Activated CD8-positive, alpha-beta memory T cell treated with anti-CD3 and anti-CD28 coated beads, Interleukin-2, amount 50 U/mL, for 24 hours (primary cell): ENCODE results near the gene OR1K1.
"Not testable (repeated sequence)": the region's sequence is repeated elsewhere in the genome, so short reads cannot be mapped to it uniquely, and the experiment has no call there.

Source experiments
- DNase-seq: peaks from one replicate; pipeline ENCODE4 v3.0.0-alpha.2; 2020; ENCODE audit errors: extremely low read depth

The OR1K1 gene

DNA sequence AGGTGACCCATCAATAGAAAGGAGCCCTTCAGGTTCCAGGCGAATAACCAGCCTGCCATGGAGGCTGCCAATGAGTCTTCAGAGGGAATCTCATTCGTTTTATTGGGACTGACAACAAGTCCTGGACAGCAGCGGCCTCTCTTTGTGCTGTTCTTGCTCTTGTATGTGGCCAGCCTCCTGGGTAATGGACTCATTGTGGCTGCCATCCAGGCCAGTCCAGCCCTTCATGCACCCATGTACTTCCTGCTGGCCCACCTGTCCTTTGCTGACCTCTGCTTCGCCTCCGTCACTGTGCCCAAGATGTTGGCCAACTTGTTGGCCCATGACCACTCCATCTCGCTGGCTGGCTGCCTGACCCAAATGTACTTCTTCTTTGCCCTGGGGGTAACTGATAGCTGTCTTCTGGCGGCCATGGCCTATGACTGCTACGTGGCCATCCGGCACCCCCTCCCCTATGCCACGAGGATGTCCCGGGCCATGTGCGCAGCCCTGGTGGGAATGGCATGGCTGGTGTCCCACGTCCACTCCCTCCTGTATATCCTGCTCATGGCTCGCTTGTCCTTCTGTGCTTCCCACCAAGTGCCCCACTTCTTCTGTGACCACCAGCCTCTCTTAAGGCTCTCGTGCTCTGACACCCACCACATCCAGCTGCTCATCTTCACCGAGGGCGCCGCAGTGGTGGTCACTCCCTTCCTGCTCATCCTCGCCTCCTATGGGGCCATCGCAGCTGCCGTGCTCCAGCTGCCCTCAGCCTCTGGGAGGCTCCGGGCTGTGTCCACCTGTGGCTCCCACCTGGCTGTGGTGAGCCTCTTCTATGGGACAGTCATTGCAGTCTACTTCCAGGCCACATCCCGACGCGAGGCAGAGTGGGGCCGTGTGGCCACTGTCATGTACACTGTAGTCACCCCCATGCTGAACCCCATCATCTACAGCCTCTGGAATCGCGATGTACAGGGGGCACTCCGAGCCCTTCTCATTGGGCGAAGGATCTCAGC is at the start of gene OR1K1:
Gene OR1K1 (plus strand): TSS at position 58 of the 995 bp plus-strand sequence. CDS start 0 bp downstream, at position 58.
- no peak for DNase-seq

DNA sequence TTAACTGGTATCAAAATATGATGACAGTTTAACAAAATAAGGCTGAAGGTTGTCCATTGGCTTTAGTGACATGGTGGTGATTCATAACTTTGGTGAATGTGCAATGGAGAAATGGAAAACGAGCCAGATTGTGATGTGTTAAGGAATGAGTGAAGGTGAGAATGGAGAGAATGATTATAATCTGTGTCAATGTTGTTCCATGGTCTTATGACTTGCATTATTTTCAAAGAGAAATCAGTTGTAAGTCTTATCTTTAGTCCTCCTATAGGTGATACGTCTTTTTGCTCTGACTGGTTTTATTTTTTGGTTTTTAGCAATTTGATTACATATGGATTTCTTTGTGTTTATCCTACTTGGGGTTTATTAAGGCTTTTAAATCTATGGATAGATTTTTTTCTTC is 45.1 kb upstream of the OR1K1 start:
- DNase-seq: no peak

DNA sequence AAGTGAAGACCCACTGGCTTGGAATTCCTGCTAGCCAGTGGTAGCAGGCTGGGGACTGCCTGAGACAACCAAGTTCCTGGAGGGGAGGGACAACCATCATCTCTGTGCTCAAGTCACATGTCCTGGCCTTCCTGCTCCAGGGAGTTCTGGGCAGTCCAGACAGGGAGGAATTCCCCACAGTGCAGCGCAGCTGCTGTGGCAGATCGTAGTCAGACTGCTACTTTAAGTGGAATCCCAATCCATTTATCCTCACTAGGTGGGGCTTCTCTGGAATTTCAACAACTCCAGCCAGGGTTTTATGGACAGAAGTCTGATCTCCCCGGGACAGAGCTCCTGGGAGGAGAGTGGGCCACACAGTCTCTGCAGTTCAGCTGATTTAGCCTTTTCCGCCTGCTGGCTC is 32.1 kb upstream of the OR1K1 start:
- no peak for DNase-seq

GRCh38 chr9:122777052-122777451 is 22.9 kb upstream of the OR1K1 start:
- DNase-seq: no peak

DNA sequence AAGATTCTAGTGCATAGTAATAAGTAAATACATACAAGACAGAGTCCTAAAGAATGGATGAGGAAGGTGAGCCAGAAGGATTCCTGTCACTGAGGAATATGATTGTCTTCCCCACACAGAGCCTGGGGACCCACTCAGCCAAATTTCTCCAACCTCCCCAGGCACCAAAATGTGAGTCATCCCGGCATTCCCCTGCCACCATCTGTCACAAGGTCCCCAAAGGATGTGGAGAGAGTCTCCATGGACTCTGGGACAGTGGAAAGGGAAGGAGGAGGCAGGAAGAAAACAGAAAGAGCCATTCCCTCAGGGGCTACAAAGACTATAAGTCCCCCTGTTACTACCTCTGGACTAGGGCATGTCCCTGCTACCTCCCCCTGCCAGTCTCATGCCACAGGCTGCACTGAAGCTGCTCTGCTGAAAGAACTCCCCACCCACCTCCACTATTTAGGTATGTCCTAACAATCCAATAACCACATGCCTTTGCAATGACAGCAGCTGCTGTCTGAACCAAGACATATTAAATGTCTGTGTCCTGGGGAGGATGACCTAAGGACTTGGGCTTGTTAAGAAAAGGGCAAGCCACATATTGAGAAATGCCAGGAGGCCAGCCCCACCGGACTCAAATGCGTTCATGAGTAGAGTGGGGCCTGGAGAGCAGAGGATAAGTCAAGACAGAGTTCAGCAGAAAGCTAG is 21.8 kb upstream of the OR1K1 start:
- DNase-seq: no peak

DNA sequence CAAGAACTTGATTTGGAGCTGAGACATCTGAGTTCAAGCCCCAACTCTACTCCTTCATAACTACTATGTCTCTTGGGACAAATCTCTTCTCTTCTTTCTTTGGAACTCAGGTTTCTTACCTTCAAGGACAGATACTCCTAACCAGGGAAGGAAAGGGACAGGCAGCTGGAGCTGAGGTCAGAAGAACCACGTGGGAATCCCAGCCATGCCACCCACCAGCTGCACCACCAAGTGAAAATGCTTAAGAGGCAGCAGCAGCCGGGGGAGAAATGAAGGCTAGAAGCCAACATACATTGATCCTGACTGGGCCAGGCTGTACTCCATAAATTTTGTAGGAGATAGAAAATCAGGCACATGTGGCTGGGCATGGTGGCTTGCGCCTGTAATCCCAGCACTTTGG is 20.7 kb upstream of the OR1K1 start:
- no peak for DNase-seq

DNA sequence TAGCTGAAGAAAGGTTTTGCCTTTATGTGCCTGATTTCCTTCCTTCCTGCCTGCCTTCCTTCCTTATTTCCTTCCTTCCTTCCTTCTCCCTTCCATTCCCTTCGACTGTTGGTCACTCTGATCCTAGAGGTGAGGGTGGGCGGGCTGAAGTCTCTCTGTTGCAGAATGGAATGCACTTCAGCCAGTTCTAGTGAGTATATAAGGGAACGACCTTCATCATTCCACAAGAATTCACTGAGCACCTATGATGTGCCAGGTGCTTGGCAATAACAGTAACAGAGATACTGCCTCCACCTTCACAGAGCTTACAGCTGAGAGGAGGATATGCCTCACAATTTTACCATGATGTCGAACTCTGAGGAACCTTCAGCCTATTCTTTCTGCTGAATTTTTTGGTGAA is 19.9 kb upstream of the OR1K1 start:
- no peak for DNase-seq

DNA sequence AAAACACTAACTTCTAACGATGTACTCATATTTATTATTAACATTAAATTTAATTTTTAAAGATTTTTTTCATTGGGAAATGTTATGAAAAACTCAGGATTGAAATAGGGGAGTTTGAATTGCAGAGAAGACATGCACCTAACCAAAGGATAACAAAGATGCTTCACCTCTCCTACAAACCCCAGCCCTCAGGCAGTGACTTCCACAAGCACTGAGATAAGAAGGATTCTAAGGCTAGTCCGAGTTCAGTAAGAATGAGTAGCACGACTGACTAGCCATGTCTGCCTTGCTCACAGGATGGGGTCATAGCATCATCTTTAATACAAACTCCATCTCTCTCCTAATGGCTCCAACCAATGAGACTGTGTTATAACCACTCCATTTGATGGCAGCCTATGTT is 18.3 kb upstream of the OR1K1 start:
- DNase-seq: no peak

DNA sequence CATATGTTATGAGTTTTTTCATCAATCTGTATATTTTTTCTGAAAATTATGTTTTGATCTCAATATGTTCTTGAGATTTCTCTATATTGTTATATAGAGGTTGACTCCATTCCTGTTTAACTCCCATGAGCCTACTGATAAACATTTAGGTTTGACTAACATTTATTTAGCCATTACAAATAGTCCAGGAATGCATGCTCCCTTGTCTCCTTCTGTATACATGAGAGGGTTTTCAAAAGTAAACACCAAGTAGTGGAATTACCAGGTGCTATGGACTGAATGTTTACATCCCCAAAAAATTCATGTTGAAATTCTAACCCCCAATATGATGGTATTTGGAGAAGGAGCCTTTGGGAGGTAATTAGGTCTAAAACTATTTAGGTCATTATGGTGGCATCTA is 14.7 kb upstream of the OR1K1 start:
- no peak for DNase-seq

DNA sequence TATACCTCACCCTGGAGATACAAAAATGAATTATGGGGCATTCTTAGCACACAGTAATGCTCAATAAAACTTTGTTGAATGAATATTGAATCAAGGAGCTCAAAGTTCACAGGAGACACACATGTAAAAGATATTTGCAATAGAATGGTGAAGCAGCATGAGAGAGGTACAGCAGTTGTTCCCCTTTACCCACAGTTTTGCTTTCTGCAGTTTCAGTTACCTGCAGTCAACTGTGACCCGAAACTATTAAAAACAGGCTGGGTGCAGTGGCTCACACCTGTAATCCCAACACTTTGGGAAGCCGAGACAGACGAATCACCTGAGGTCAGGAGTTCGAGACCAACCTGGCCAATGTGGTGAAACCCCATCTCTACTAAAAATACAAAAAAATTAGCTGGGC is 13.6 kb upstream of the OR1K1 start:
- DNase-seq: no peak

DNA sequence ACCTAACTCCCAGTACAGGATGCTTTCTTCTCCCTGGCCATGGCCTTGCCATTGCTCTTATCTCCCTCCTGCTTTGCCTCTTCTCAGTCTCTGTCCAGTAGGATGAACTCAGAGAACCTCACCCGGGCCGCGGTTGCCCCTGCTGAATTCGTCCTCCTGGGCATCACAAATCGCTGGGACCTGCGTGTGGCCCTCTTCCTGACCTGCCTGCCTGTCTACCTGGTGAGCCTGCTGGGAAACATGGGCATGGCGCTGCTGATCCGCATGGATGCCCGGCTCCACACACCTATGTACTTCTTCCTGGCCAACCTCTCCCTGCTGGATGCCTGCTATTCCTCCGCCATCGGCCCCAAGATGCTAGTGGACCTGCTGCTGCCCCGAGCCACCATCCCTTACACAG is 11.1 kb upstream of the OR1K1 start, which contains the start of gene OR5C1:
Gene OR5C1 (plus strand): TSS at position 103 of the 400 bp plus-strand sequence. CDS start 0 bp downstream, at position 103.
- no peak for DNase-seq

- no peak for DNase-seq
Measured at GRCh38 chr9:122789256-122790046, 10.5 kb upstream of the OR1K1 start.

- no peak for DNase-seq
Measured at GRCh38 chr9:122791872-122792669, 7.9 kb upstream of the OR1K1 start.

GRCh38 chr9:122797316-122798063 is 2.4 kb upstream of the OR1K1 start:
- no peak for DNase-seq

DNA sequence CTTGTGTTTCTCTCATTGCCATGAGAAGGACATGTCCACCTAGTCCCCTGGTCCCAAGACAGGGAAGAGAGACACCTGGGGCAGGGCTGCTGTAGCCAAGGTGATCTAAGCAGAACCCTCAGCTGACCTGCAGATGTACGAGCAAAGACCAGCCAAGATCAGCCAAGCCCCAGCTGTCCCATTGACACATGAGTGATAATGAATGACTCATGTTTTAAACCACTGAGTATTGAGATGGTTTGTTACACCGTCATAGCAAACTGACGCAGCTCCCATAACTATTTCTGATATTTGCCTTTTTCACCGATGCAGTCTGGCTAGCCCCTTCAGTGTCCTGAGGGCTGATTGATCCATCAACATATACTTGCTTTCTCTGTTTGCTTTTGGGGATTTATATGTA is 6.7 kb downstream of the OR1K1 start:
- DNase-seq: no peak

GRCh38 chr9:122807271-122807900 is 7.5 kb downstream of the OR1K1 start:
- no peak for DNase-seq

DNA sequence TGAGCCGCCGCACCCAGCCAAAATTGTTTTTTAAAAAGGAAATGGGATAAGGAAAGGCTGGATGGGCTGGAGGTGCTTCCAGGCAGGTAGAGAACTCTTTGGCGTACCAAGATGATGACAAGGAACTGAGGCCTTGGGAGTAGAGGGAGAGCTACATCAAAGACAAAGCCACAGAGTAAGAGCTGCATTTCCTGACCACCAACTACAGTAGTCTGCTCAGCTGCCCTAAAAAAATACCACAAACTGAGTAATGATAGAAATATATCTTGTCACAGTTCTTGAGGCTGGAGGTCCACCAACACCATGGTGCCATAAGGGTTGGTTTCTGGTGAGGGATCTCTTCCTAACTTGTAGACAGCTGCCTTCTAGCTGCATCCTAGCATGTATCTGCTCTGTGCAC is 8.2 kb downstream of the OR1K1 start:
- no peak for DNase-seq

GRCh38 chr9:122809261-122809660 is 9.3 kb downstream of the OR1K1 start:
- not testable (repeated sequence) for DNase-seq

DNA sequence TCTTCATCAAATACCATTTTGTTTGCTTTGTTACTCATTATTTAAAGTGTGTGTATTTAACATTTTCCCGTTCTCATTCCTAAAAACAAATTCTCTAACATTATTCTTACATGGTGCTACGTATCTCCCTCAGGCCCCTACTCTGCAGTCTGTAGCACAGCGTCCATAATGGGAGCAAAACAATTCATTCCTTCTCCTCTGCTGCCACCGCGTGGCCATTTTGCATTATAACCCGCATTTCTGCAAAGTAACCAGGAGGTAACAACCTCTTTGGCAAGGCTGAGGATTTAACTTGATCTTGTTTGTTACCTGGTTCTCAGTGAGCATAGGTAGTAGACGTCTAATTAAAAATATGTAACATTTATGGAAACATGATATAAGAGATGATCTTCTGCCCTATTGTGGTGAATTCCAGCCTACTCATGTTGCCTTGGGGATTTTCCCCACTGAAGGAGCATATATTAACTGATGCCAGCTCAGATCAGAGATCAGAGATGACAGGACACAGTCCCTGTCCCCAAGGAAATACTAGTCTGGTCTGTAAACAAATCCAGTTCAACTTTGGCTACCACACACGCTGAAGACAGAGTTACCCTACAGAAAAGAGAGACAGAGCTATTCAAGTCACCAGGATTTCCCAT is 10.5 kb downstream of the OR1K1 start:
- DNase-seq: peak; percentile 49
